NCI-H2107 (cell line): ENCODE results near the gene PLD1.

ENCODE experiments used
- DNase-seq: peaks from one replicate; lab custom pipeline; 2025; lab: John Stamatoyannopoulos, UW

The PLD1 gene

GRCh38 chr3:171772427-171773056 lies 37.7 kb downstream of the PLD1 start:
- DNase-seq: peak; percentile 42

- DNase-seq: no peak
These were observed 39.3 kb downstream of the PLD1 start for GRCh38 chr3:171770689-171771620.

GRCh38 chr3:171769461-171769860 lies 40.8 kb downstream of the PLD1 start:
- DNase-seq: no peak

GRCh38 chr3:171768986-171769385 lies 41.3 kb downstream of the PLD1 start:
- no peak for DNase-seq

- no peak for DNase-seq
These were observed 41.9 kb downstream of the PLD1 start for GRCh38 chr3:171768281-171768900.

- DNase-seq: no peak
These were observed 44.8 kb downstream of the PLD1 start for GRCh38 chr3:171765511-171765887.

GRCh38 chr3:171763392-171763791 lies 46.9 kb downstream of the PLD1 start:
- DNase-seq: no peak

GRCh38 chr3:171760477-171760876 lies 49.8 kb downstream of the PLD1 start:
- no peak for DNase-seq

GRCh38 chr3:171758109-171758508 lies 52.2 kb downstream of the PLD1 start:
- no peak for DNase-seq

GRCh38 chr3:171757361-171758034 lies 52.8 kb downstream of the PLD1 start:
- DNase-seq: no peak

GRCh38 chr3:171755656-171756055 lies 54.6 kb downstream of the PLD1 start:
- DNase-seq: no peak

GRCh38 chr3:171755015-171755589 lies 55.2 kb downstream of the PLD1 start:
- DNase-seq: no peak

- DNase-seq: no peak
These were observed 56.4 kb downstream of the PLD1 start for GRCh38 chr3:171753665-171754408.

GRCh38 chr3:171753025-171753472 lies 57.2 kb downstream of the PLD1 start:
- DNase-seq: no peak

GRCh38 chr3:171752329-171752728 lies 58.0 kb downstream of the PLD1 start:
- no peak for DNase-seq

GRCh38 chr3:171749124-171749523 lies 61.2 kb downstream of the PLD1 start:
- no peak for DNase-seq

- DNase-seq: no peak
These were observed 62.0 kb downstream of the PLD1 start for GRCh38 chr3:171748064-171748924.

- DNase-seq: no peak
These were observed 62.9 kb downstream of the PLD1 start for GRCh38 chr3:171747223-171747920.
